ENCODE results near the gene GHR.

The GHR gene

GRCh38 chr5:42461507-42461906 lies 38.3 kb downstream of the GHR start:
- no peaks in the 10 kb centered on the region for H3K27me3 ChIP-seq (ENCODE audit: insufficient read depth, low read length, poor library complexity, severe bottlenecking)
- H3K9me3 ChIP-seq (ENCODE audit: insufficient read depth, low read depth, low read length) = no peaks in the 10 kb centered on the region
- no peaks in the 10 kb centered on the region for H3K36me3 ChIP-seq (ENCODE audit: insufficient read depth, low read length)
- no peaks in the 10 kb centered on the region for H3K79me2 ChIP-seq (ENCODE audit: insufficient read depth, low read length)
- H3K9me2 ChIP-seq (replicated peaks; ENCODE audit: low read depth, low read length) = no peaks in the 10 kb centered on the region
- no peaks in the 10 kb centered on the region for H3F3A ChIP-seq (ENCODE audit: low read depth)
- H3K4me2 ChIP-seq (ENCODE audit: low read depth, low read length, poor library complexity, severe bottlenecking) = no peak overlapping the region
- no peak overlapping the region for H2AFZ ChIP-seq (ENCODE audit: low read length)
- no peak overlapping the region for H3K4me3 ChIP-seq (ENCODE audit: low read length, poor library complexity, severe bottlenecking)
- H3K4me1 ChIP-seq (ENCODE audit: insufficient read depth, low read length, poor library complexity, severe bottlenecking) = no peaks in the 10 kb centered on the region
- no peak overlapping the region for H3K9ac ChIP-seq (ENCODE audit: low read depth, low read length, poor library complexity, severe bottlenecking)
- no peaks in the 10 kb centered on the region for H4K20me1 ChIP-seq (ENCODE audit: insufficient read depth, low read length, poor library complexity, severe bottlenecking)
- TF ChIP-seq CTCF (conservative IDR thresholded peaks at IDR 0.05; ENCODE audit: low read length) (no peak), EZH2phosphoT487 (IDR thresholded peaks at IDR 0.05; ENCODE audit: borderline replicate concordance) (no peak)

GRCh38 chr5:42462083-42462482 lies 38.8 kb downstream of the GHR start:
- no peaks in the 10 kb centered on the region for H3K79me2 ChIP-seq (ENCODE audit: insufficient read depth, low read length)
- H3K36me3 ChIP-seq (ENCODE audit: insufficient read depth, low read length) = no peaks in the 10 kb centered on the region
- H3K27me3 ChIP-seq (ENCODE audit: insufficient read depth, low read length, poor library complexity, severe bottlenecking) = no peaks in the 10 kb centered on the region
- H3K9ac ChIP-seq (ENCODE audit: low read depth, low read length, poor library complexity, severe bottlenecking) = no peak overlapping the region
- H3K9me2 ChIP-seq (replicated peaks; ENCODE audit: low read depth, low read length) = no peaks in the 10 kb centered on the region
- no peak overlapping the region for H3K4me3 ChIP-seq (ENCODE audit: low read length, poor library complexity, severe bottlenecking)
- no peak for TF ChIP-seq EZH2phosphoT487 (IDR thresholded peaks at IDR 0.05; ENCODE audit: borderline replicate concordance)
- TF ChIP-seq CTCF (conservative IDR thresholded peaks at IDR 0.05; ENCODE audit: low read length) = no peak
- no peaks in the 10 kb centered on the region for H3K9me3 ChIP-seq (ENCODE audit: insufficient read depth, low read depth, low read length)
- no peak overlapping the region for H3K4me2 ChIP-seq (ENCODE audit: low read depth, low read length, poor library complexity, severe bottlenecking)
- no peaks in the 10 kb centered on the region for H3K4me1 ChIP-seq (ENCODE audit: insufficient read depth, low read length, poor library complexity, severe bottlenecking)
- no peaks in the 10 kb centered on the region for H4K20me1 ChIP-seq (ENCODE audit: insufficient read depth, low read length, poor library complexity, severe bottlenecking)
- no peaks in the 10 kb centered on the region for H3F3A ChIP-seq (ENCODE audit: low read depth)
- H2AFZ ChIP-seq (ENCODE audit: low read length) = no peak overlapping the region

- no peaks in the 10 kb centered on the region for H3K9me2 ChIP-seq (replicated peaks; ENCODE audit: low read depth, low read length)
- no peaks in the 10 kb centered on the region for H3K9me3 ChIP-seq (ENCODE audit: insufficient read depth, low read depth, low read length)
- H3K4me3 ChIP-seq (ENCODE audit: low read length, poor library complexity, severe bottlenecking) = no peak overlapping the region
- H3K36me3 ChIP-seq (ENCODE audit: insufficient read depth, low read length) = no peaks in the 10 kb centered on the region
- no peaks in the 10 kb centered on the region for H3K27me3 ChIP-seq (ENCODE audit: insufficient read depth, low read length, poor library complexity, severe bottlenecking)
- no peaks in the 10 kb centered on the region for H3F3A ChIP-seq (ENCODE audit: low read depth)
- H3K9ac ChIP-seq (ENCODE audit: low read depth, low read length, poor library complexity, severe bottlenecking) = no peak overlapping the region
- no peak overlapping the region for H2AFZ ChIP-seq (ENCODE audit: low read length)
- no peaks in the 10 kb centered on the region for H4K20me1 ChIP-seq (ENCODE audit: insufficient read depth, low read length, poor library complexity, severe bottlenecking)
- no peaks in the 10 kb centered on the region for H3K79me2 ChIP-seq (ENCODE audit: insufficient read depth, low read length)
- TF ChIP-seq CTCF (conservative IDR thresholded peaks at IDR 0.05; ENCODE audit: low read length) (no peak), EZH2phosphoT487 (IDR thresholded peaks at IDR 0.05; ENCODE audit: borderline replicate concordance) (no peak)
- H3K4me1 ChIP-seq (ENCODE audit: insufficient read depth, low read length, poor library complexity, severe bottlenecking) = no peaks in the 10 kb centered on the region
- H3K4me2 ChIP-seq (ENCODE audit: low read depth, low read length, poor library complexity, severe bottlenecking) = no peak overlapping the region
Measured at GRCh38 chr5:42467572-42467971, 44.3 kb downstream of the GHR start.

Data from Loucy (cell line).